AG20443 (cell line): Measurements from ENCODE around the gene DNAJC6.

ENCODE experiments used
- DNase-seq: peaks from one replicate; pipeline ENCODE4 v3.0.0; 2012; ENCODE audit warnings: low spot score, mixed read lengths

DNAJC6 gene

DNA sequence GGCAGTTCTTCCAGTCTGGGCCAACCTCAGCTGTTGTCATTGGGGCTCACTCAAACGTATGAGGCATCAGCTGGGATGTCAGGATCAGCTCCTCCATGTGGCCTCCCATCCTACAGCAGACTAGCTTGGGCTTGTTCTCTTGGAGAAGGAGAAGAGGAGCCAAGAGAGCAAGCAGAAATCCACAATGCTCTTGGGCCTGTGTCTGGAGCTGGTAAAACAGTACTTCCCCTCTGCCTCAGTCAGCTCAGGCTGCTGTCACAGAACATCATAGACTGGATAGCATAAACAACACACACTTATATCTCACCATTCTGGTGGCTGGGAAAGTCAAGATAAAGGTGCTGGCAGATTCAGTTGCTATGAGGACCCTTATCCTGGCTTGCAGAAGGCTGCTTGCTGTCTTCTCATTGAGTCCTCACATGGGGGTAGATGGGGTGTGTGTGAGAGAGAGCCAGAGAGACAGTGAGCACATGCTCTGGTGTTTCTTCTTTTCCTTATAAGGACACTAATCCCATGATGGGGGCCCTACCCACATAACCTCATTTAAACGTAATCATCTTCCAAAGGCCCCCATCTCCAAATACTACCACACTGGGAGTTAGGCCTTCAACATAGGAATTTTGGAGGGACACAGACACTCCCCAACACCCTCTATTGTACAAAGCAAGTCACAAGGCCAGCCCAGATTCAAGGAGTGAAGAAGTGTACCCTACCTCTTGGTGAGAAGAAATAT, 16.3 kb upstream of the DNAJC6 start:
- no peak for DNase-seq

- no peak for DNase-seq
Observed at GRCh38 chr1:65297706-65298105, 11.6 kb upstream of the DNAJC6 start.

DNA sequence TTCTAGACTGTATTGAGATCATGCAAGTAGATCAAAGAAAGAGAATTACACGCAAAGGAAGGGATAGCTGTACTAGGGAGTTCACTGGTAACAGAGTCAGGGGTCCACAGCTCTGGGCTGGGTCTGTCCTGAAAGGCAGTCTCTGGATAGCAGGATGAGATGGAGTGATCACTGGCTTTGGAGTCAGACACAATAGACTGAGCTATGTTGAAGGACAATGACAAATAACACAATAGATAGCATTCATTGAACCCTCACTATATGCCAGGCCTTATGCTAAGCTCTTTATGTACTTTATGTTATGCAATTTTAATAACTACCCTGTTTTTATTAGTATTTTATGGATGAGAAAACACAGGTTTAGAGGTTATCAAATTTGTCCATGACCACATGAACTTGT, 10.0 kb upstream of the DNAJC6 start:
- no peak for DNase-seq

GRCh38 chr1:65308781-65309303, 501 bp upstream of the DNAJC6 start:
- DNase-seq = no peak

DNA sequence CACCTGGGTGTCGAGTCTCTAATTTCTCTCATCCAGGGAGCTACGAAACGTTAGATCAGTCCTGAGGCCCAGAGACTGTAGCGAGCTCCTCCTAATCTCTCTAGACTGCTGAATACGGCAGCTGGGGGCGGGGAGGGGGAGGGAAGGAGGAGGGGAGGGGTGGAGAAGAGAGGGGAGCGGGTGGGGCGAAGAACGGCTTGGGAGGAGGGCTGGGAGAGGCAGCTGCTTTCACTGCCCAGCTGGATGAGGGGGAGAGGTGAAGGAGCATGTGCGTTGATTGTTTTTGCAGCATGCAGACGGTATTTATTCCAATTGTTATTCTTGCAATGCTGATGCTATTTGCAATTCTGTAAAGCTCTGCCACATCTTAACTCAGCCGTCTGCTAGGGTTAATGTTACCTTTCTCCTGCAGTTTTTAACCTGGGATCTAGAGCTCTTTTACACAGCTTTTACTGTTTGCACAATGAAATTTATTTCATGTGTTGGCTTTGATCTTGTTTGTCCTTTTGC, 790 bp downstream of the DNAJC6 start:
- DNase-seq = peak; percentile 33

- no peak for DNase-seq
Observed at GRCh38 chr1:65311760-65312159, 2.4 kb downstream of the DNAJC6 start.

DNA sequence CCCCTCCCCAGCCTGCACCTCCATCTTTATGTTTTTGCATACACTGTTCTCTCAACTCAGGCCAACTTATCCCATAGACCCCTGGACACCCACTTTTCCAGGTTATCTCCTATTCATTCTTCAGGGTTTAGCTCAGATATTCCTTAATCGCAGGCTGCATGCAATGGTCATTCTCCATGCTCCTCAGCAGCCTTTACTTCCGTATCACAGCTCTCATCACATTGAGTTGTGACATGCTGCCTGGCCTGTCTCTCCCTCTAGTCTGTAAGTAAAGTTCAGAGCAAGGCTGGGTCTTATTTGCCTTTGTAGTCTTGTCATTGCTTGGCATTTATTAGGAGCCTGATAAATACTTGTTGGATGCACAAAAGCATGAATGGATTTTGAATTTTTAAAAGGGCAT, 6.9 kb downstream of the DNAJC6 start:
- DNase-seq = no peak

- no peak for DNase-seq
Observed at GRCh38 chr1:65317866-65318653, 8.7 kb downstream of the DNAJC6 start.

DNA sequence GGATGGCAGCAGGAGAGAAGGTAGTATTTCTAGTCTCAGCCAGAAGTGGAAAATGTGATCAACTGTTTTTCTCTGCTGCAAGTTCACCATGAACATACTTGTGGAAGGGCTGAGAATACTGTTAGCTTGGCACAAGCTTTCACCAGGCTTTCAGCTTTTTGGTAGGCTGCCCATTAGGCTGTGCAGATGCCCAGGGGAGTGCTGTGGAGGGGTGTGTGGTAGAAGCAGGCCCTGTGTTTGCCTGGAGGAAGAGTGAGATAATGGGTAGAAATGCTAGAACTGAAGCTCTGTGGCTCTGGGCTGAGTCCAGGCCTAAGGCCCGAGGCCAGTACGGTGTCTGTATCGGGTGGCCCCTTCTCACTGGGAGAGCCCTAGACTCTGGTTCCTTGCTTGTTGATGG, 9.8 kb downstream of the DNAJC6 start:
- no peak for DNase-seq

- DNase-seq = no peak
Observed at GRCh38 chr1:65319754-65320153, 10.4 kb downstream of the DNAJC6 start.

DNA sequence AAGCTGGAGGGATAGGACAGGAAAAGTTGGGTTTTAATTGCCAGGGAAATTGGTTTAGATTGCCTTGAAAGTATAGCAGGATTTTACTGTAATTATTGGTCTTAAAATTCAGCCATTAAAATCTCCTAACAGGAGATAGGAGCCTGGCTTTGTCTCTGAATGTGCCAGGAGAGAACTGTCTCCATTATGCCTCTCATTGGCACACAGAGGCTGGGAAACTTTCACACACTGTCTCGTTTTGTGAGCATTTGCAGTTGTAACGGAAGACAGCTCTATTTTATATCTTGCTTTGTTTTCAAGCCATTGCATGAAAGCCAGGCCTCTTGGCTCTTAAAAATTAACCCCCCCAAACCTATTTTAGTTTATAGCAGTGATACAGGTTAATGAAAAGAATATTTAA, 12.5 kb downstream of the DNAJC6 start:
- no peak for DNase-seq

DNA sequence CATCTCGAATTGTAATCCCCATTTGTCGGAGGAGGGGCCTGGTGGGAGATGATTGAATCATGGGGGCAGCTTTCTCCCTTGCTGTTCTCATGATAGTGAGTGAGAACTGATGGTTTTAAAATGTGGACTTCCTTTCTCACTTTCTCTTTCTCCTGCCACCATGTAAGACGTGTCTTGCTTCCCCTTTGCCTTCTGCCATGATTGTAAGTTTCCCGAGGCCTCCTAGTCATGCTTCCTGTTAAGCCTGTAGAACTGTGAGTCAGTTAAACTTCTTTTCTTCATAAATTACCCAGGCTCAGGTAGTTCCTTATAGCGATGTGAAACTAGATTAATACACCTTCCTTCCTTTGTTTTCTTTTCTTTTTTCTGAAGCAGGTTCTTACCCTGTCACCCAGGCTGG, 13.9 kb downstream of the DNAJC6 start:
- no peak for DNase-seq

DNA sequence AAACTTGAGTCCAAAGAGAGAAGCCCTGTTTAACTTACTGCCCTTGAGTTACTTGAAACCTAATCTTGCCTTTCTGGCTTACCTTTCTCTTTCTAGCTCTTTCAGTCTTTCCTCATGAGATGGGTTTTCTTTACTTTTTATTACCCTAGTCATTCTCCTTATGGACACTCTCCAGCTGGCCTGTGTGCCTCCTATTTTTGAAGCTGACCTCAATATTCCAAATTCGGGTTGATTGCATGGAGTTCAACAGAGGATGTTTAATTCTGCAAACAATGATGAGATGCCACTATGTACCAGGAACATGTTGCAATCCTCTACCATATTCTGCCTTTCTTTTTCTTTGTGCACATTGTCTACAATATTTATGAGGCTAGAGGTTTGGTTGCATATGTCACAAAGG, 20.7 kb downstream of the DNAJC6 start:
- no peak for DNase-seq

DNA sequence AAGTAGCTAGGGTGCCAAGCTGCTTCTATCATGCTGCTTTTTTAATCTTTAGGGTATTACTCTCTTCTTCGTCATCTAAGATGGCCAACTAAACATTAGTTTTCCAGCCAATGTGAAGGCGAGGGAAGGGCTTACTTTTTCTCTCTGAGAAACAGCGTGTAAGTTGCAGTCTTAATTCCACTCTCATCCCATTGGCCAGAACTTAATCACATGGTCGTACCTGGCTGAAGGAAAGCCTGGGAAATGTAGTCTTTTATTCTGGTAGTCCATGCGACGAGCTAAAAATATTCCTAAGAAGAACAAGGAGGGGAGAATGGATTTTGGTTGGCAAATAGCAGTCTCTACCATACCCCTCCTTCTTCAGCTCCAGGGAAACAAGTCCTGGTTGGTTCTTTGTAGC, 21.5 kb downstream of the DNAJC6 start:
- no peak for DNase-seq

DNA sequence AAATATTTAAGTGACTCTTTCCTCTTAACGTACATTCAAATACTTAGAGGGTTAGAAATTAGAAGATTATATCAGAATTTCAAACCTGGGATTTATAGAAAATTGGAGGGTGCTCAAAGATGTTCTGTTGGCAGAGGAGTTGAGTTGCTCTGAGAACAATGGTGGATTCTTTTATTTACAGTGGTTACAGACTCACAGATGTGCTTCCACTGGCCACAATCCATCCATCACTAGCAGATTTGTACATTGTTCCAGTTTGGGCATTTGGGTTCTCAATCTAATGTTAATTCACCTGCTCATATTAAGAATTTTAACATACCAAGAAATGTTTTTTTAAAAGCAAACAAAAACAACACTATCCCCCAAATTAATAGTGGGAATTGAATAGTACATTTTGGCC, 23.5 kb downstream of the DNAJC6 start:
- DNase-seq = no peak

GRCh38 chr1:65334081-65334480, 24.7 kb downstream of the DNAJC6 start:
- DNase-seq = no peak

GRCh38 chr1:65339866-65340468, 30.6 kb downstream of the DNAJC6 start:
- DNase-seq = no peak

- no peak for DNase-seq
Observed at GRCh38 chr1:65341381-65341780, 32.0 kb downstream of the DNAJC6 start.

GRCh38 chr1:65343286-65343685, 33.9 kb downstream of the DNAJC6 start:
- peak; percentile 64 for DNase-seq

- DNase-seq = peak; percentile 15
Observed at GRCh38 chr1:65344171-65344814, 35.0 kb downstream of the DNAJC6 start.

DNA sequence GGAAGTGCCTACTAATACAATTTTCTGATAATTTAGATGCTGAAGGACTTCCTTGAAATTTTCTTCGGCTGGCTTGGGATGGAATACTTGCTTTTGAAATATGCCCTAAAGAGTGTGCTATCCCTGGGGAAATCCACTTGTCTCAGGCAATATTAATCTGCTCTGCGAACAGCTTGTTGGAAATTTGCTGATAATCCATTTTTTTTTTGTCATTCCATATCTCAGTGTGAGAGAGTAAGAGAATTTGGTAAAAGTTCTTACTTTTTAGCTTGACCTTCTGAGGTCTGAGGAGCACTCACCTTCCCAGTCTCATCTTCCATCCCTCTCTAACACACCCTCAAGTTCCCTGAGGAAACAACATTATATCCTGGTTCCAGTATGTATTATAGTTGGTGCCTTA, 36.8 kb downstream of the DNAJC6 start:
- DNase-seq = no peak

GRCh38 chr1:65355031-65355712, 45.8 kb downstream of the DNAJC6 start:
- DNase-seq = no peak
